Neural cell (in vitro differentiated cells): Measurements from ENCODE around the gene FEZF2. TPM values are rescaled to one million over a fixed set of nuclear protein-coding genes. Genes with fewer than 3 reads are reported as not detected.

Experiments
- H2AFZ ChIP-seq: fragments of 200-600, 300-800 bp; sonication (generic), shearing (Covaris generic); 2 replicates; pipeline ENCODE4 v1.6.0; 2014; ENCODE audit warnings: low read depth, mild to moderate bottlenecking, antibody characterized with exemption, low read length, moderate library complexity
- H3F3A ChIP-seq: fragments of 200-600 bp; shearing (Covaris generic); 2 replicates; pipeline ENCODE4 v1.6.1; 2016; ENCODE audit warnings: mild to moderate bottlenecking, moderate library complexity, mixed read lengths, antibody characterized with exemption, low read length; ENCODE audit not compliant: insufficient read depth, poor library complexity, severe bottlenecking
- H3K27ac ChIP-seq: fragments of 200-600, 300-800 bp; sonication (generic), shearing (Covaris generic); 2 replicates; pipeline ENCODE4 v1.5.1; 2014; ENCODE audit warnings: mild to moderate bottlenecking, low read length, moderate library complexity
- H3K27me3 ChIP-seq: fragments of 300-800, 200-600 bp; sonication (generic), shearing (Covaris generic); 2 replicates; pipeline ENCODE4 v1.6.0; 2014; ENCODE audit warnings: mild to moderate bottlenecking, low read depth, low read length, moderate library complexity; ENCODE audit not compliant: insufficient read depth
- H3K36me3 ChIP-seq: fragments of 300-800, 200-600 bp; sonication (generic), shearing (Covaris generic); 2 replicates; pipeline ENCODE4 v1.5.1; 2014; ENCODE audit warnings: mild to moderate bottlenecking, antibody characterized with exemption, low read length, moderate library complexity; ENCODE audit not compliant: insufficient read depth
- H3K4me2 ChIP-seq: fragments of 300-800, 200-600 bp; sonication (generic), shearing (Covaris generic); 2 replicates; pipeline ENCODE4 v1.6.0; 2014; ENCODE audit warnings: mild to moderate bottlenecking, low read length
- H3K4me3 ChIP-seq: fragments of 300-800, 200-600 bp; sonication (generic), shearing (Covaris generic); 2 replicates; pipeline ENCODE4 v1.5.1; 2014; ENCODE audit warnings: mild to moderate bottlenecking, low read length, moderate library complexity
- H3K79me2 ChIP-seq: fragments of 200-600 bp; shearing (Covaris generic); replicated peaks from 2 replicates; pipeline ENCODE4 v1.6.0; 2014; ENCODE audit warnings: mild to moderate bottlenecking, low read length, moderate library complexity; ENCODE audit not compliant: insufficient read depth
- H3K9ac ChIP-seq: fragments of 300-800, 200-600 bp; sonication (generic), shearing (Covaris generic); 2 replicates; pipeline ENCODE4 v1.6.1; 2016; ENCODE audit warnings: mild to moderate bottlenecking, low read length, mixed read lengths
- H3K9me2 ChIP-seq: fragments of 200-600 bp; shearing (Covaris generic); 2 replicates; pipeline ENCODE4 v1.6.1; 2016; ENCODE audit warnings: mild to moderate bottlenecking, low read length, mixed read lengths; ENCODE audit not compliant: insufficient read depth
- H3K9me3 ChIP-seq: fragments of 200-600, 300-800 bp; sonication (generic), shearing (Covaris generic); 2 replicates; pipeline ENCODE4 v1.6.1; 2016; ENCODE audit warnings: mild to moderate bottlenecking, mixed run types, low read length, moderate library complexity, mixed read lengths
- H4K20me1 ChIP-seq: fragments of 200-600 bp; shearing (Covaris generic); 2 replicates; pipeline ENCODE4 v1.6.1; 2016; ENCODE audit warnings: mild to moderate bottlenecking, mixed run types; ENCODE audit not compliant: insufficient read depth
- EP300 ChIP-seq: fragments of 450-650 bp; conservative IDR thresholded peaks from 2 replicates; pipeline ENCODE4 v1.6.1; 2014; ENCODE audit warnings: antibody characterized with exemption, mild to moderate bottlenecking, moderate library complexity; ENCODE audit not compliant: poor library complexity, severe bottlenecking
- EZH2 ChIP-seq: fragments of 200-600, 300-800 bp; shearing (Covaris generic), sonication (generic); IDR thresholded peaks from 2 replicates; pipeline ENCODE4 v1.6.1; 2014; ENCODE audit warnings: antibody characterized with exemption, low read length, borderline replicate concordance, mild to moderate bottlenecking; ENCODE audit not compliant: insufficient read depth, poor library complexity, severe bottlenecking
- MXI1 ChIP-seq: fragments of 450-650 bp; conservative IDR thresholded peaks from 2 replicates; pipeline ENCODE4 v1.6.1; 2014; ENCODE audit warnings: antibody characterized with exemption, mild to moderate bottlenecking; ENCODE audit not compliant: poor library complexity, severe bottlenecking
- POLR2AphosphoS5 ChIP-seq: IDR thresholded peaks from 2 replicates; pipeline ENCODE4 v1.6.1; 2012
- RAD21 ChIP-seq: fragments of 450-650 bp; conservative IDR thresholded peaks from 2 replicates; pipeline ENCODE4 v1.6.1; 2014; ENCODE audit warnings: antibody characterized with exemption, mild to moderate bottlenecking, moderate library complexity
- SMC3 ChIP-seq: fragments of 450-650 bp; conservative IDR thresholded peaks from 2 replicates; pipeline ENCODE4 v1.6.1; 2014; ENCODE audit warnings: antibody characterized with exemption, mild to moderate bottlenecking, moderate library complexity; ENCODE audit not compliant: poor library complexity
- TAF1 ChIP-seq: IDR thresholded peaks from 2 replicates; pipeline ENCODE4 v1.6.1; 2012; ENCODE audit warnings: low read depth
- polyA plus RNA-seq: library from polyadenylated mRNA; depleted of rRNA; stranded (reverse); fragments of >200 nt; gene quantifications from 2 replicates; pipeline ENCODE4 v1.2.3, GENCODE V29; 2014
- TF ChIP-seq, protein P1 (sequence below): fragments of 450-650 bp; IDR thresholded peaks from 2 replicates; pipeline ENCODE4 v1.5.1; 2014; ENCODE audit warnings: antibody characterized with exemption, mild to moderate bottlenecking, moderate library complexity; ENCODE audit not compliant: poor library complexity, severe bottlenecking
- TF ChIP-seq, protein P2 (sequence below): IDR thresholded peaks from 2 replicates; pipeline ENCODE4 v1.6.1; 2012; ENCODE audit warnings: borderline replicate concordance

The FEZF2 gene
- polyA plus RNA-seq, 1 donor from 2014 or later, result 0.47 TPM

DNA sequence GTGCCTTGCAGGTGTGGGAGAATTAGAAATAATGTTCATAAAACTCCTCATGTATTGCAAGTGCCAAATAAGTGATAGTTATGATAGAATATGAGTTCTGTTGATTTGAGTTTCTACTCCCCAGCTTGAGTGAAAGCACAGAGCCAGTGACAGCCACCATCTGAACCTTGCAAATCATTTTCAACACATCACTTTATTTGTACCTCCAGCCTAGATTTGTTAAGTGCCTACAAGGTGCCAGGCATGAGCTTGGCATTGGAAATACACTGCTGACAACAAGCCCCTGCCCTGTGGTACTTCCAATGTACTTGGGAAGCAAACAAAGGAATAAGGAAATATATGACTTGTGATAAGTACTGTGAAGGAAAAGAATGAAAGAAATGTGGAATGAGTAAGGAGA, 17.0 kb downstream of the FEZF2 start:
- Histone ChIP-seq H3K9me3 (no peaks in the 10 kb centered on the region), H3K9me2 (no peaks in the 10 kb centered on the region), H2AFZ (no peak overlapping the region), H3K4me3 (no peak overlapping the region), H3K36me3 (no peaks in the 10 kb centered on the region), H3F3A (no peaks in the 10 kb centered on the region), H4K20me1 (no peaks in the 10 kb centered on the region), H3K27me3 (peaks cover 4% of the 10 kb centered on the region), H3K79me2 (no peaks in the 10 kb centered on the region), H3K27ac (no peak overlapping the region), H3K9ac (no peak overlapping the region), H3K4me2 (no peak overlapping the region)
- TF ChIP-seq EZH2 (no peak), RAD21 (no peak), MXI1 (no peak), SMC3 (no peak), EP300 (no peak), TAF1 (no peak), POLR2AphosphoS5 (no peak)
- TF ChIP-seq, protein P1, sequence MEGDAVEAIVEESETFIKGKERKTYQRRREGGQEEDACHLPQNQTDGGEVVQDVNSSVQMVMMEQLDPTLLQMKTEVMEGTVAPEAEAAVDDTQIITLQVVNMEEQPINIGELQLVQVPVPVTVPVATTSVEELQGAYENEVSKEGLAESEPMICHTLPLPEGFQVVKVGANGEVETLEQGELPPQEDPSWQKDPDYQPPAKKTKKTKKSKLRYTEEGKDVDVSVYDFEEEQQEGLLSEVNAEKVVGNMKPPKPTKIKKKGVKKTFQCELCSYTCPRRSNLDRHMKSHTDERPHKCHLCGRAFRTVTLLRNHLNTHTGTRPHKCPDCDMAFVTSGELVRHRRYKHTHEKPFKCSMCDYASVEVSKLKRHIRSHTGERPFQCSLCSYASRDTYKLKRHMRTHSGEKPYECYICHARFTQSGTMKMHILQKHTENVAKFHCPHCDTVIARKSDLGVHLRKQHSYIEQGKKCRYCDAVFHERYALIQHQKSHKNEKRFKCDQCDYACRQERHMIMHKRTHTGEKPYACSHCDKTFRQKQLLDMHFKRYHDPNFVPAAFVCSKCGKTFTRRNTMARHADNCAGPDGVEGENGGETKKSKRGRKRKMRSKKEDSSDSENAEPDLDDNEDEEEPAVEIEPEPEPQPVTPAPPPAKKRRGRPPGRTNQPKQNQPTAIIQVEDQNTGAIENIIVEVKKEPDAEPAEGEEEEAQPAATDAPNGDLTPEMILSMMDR, result no peak
- TF ChIP-seq, protein P2, sequence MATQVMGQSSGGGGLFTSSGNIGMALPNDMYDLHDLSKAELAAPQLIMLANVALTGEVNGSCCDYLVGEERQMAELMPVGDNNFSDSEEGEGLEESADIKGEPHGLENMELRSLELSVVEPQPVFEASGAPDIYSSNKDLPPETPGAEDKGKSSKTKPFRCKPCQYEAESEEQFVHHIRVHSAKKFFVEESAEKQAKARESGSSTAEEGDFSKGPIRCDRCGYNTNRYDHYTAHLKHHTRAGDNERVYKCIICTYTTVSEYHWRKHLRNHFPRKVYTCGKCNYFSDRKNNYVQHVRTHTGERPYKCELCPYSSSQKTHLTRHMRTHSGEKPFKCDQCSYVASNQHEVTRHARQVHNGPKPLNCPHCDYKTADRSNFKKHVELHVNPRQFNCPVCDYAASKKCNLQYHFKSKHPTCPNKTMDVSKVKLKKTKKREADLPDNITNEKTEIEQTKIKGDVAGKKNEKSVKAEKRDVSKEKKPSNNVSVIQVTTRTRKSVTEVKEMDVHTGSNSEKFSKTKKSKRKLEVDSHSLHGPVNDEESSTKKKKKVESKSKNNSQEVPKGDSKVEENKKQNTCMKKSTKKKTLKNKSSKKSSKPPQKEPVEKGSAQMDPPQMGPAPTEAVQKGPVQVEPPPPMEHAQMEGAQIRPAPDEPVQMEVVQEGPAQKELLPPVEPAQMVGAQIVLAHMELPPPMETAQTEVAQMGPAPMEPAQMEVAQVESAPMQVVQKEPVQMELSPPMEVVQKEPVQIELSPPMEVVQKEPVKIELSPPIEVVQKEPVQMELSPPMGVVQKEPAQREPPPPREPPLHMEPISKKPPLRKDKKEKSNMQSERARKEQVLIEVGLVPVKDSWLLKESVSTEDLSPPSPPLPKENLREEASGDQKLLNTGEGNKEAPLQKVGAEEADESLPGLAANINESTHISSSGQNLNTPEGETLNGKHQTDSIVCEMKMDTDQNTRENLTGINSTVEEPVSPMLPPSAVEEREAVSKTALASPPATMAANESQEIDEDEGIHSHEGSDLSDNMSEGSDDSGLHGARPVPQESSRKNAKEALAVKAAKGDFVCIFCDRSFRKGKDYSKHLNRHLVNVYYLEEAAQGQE, result no peak

DNA sequence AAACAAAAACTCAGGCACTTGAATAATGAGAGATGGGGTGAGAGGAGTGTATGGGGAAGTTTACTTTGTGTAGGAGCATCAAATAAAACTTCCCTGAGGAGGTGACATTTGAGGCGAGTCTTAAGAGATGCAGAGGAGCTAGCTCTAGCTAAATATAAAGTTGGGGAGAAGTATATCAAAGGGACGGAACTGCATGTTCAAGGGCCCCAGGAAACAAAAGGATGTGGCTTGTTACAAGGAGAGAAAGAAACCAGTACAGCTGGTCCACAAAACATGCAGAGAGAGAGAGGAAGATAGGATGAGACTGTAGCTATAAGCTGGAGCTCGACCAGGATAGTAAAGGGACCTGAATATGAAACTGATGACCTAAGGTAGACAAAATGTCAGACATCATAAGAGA, 17.6 kb downstream of the FEZF2 start:
- no peaks in the 10 kb centered on the region for H4K20me1 ChIP-seq
- no peak overlapping the region for H3K4me3 ChIP-seq
- peaks cover 4% of the 10 kb centered on the region for H3K27me3 ChIP-seq
- no peaks in the 10 kb centered on the region for H3K79me2 ChIP-seq
- H3K9ac ChIP-seq, result no peak overlapping the region
- H3F3A ChIP-seq, result no peaks in the 10 kb centered on the region
- TF ChIP-seq MXI1 (no peak), POLR2AphosphoS5 (no peak), RAD21 (no peak), EZH2 (no peak)
- no peak overlapping the region for H3K4me2 ChIP-seq
- H3K36me3 ChIP-seq, result no peaks in the 10 kb centered on the region
- H3K9me2 ChIP-seq, result no peaks in the 10 kb centered on the region
- H2AFZ ChIP-seq, result no peak overlapping the region
- no peak overlapping the region for H3K27ac ChIP-seq
- no peaks in the 10 kb centered on the region for H3K9me3 ChIP-seq

DNA sequence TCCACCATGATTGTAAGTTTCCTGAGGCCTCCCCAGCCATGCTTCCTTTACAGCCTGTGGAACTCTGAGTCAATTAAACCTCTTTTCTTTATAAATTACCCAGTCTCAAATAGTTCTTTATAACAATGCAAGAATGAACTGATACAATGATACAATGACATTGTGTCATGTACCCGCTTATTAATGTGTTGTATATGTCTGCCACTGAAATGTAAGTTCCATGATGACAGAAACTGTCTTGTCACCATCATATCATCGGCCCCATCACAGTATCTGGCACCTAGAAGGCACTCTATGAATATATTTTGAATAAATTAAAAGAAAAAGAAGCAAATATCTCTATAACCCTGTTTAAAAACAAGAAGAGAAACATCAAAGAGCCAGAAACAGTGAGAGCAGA, 29.6 kb downstream of the FEZF2 start:
- Histone ChIP-seq H2AFZ (no peak overlapping the region), H3K9ac (no peak overlapping the region), H3K36me3 (no peaks in the 10 kb centered on the region), H3K4me2 (no peak overlapping the region), H4K20me1 (no peaks in the 10 kb centered on the region), H3K4me3 (no peak overlapping the region), H3K79me2 (no peaks in the 10 kb centered on the region), H3K27me3 (no peaks in the 10 kb centered on the region), H3K9me2 (no peaks in the 10 kb centered on the region), H3K9me3 (no peaks in the 10 kb centered on the region), H3F3A (no peaks in the 10 kb centered on the region), H3K27ac (no peak overlapping the region)
- TF ChIP-seq, protein P2, result no peak
- TF ChIP-seq EP300 (peak; percentile 85), MXI1 (no peak), SMC3 (no peak), POLR2AphosphoS5 (peak; percentile 70)
